GM23338 (cell line): ENCODE measurements around the gene ARID3B. TPM values are rescaled to one million over a fixed set of nuclear protein-coding genes. Genes with fewer than 3 reads are reported as not detected.
"Not testable (repeated sequence)": the region's sequence is repeated elsewhere in the genome, so short reads cannot be mapped to it uniquely, and the experiment has no call there.

Experiments used
- ATAC-seq: fragments of 200-7000 bp; cut with Tn5 transposase; 3 replicates; pipeline ENCODE4 v1.9.1; 2020
- DNase-seq: peaks from one replicate; pipeline ENCODE4 v3.0.0-alpha.2; 2015; ENCODE audit warnings: low spot score
- H2AFZ ChIP-seq: fragments of 200-600 bp; sonication (generic); 2 replicates; pipeline ENCODE4 v1.8.0; 2016; ENCODE audit warnings: antibody characterized with exemption, mild to moderate bottlenecking, moderate library complexity
- H3F3A ChIP-seq: fragments of 200-600 bp; sonication (generic); replicated peaks from 2 replicates; pipeline ENCODE4 v1.8.0; 2017; ENCODE audit warnings: antibody characterized with exemption, mixed run types, low read depth
- H3K27ac ChIP-seq: fragments of 200-600 bp; sonication (generic); 2 replicates; pipeline ENCODE4 v1.6.1; 2016; ENCODE audit warnings: low read depth
- H3K27me3 ChIP-seq: fragments of 200-600 bp; sonication (generic); 2 replicates; pipeline ENCODE4 v1.8.0; 2016; ENCODE audit warnings: mild to moderate bottlenecking, mixed run types, moderate library complexity; ENCODE audit not compliant: insufficient read depth
- H3K36me3 ChIP-seq: fragments of 200-600 bp; sonication (generic); 2 replicates; pipeline ENCODE4 v1.8.0; 2016; ENCODE audit warnings: mild to moderate bottlenecking; ENCODE audit not compliant: insufficient read depth
- H3K4me1 ChIP-seq: fragments of 200-600 bp; sonication (generic); 2 replicates; pipeline ENCODE4 v1.8.0; 2016; ENCODE audit warnings: mild to moderate bottlenecking, moderate library complexity; ENCODE audit not compliant: insufficient read depth
- H3K4me2 ChIP-seq: fragments of 200-600 bp; sonication (generic); 2 replicates; pipeline ENCODE4 v1.7.1; 2017; ENCODE audit warnings: mixed run types
- H3K4me3 ChIP-seq: fragments of 200-600 bp; sonication (generic); 2 replicates; pipeline ENCODE4 v1.6.1; 2016; ENCODE audit warnings: mixed run types
- H3K79me2 ChIP-seq: fragments of 200-600 bp; sonication (generic); replicated peaks from 2 replicates; pipeline ENCODE4 v1.8.0; 2017; ENCODE audit warnings: mild to moderate bottlenecking; ENCODE audit not compliant: insufficient read depth
- H3K9me2 ChIP-seq: fragments of 200-600 bp; sonication (generic); 2 replicates; pipeline ENCODE4 v1.8.0; 2017; ENCODE audit not compliant: insufficient read depth
- H4K20me1 ChIP-seq: fragments of 200-600 bp; sonication (generic); replicated peaks from 2 replicates; pipeline ENCODE4 v1.8.0; 2017; ENCODE audit warnings: mild to moderate bottlenecking; ENCODE audit not compliant: insufficient read depth
- H3K27ac Mint-ChIP-seq: 2 replicates; pipeline ENCODE4 v1.8.0; 2020; ENCODE audit warnings: inconsistent platforms, mild to moderate bottlenecking, moderate library complexity, mixed read lengths
- H3K27me3 Mint-ChIP-seq: 3 replicates; pipeline ENCODE4 v1.8.0; 2022; ENCODE audit warnings: low read depth, mild to moderate bottlenecking, moderate library complexity, mixed read lengths, inconsistent platforms; ENCODE audit not compliant: insufficient read depth, poor library complexity
- H3K36me3 Mint-ChIP-seq: 3 replicates; pipeline ENCODE4 v1.8.0; 2021; ENCODE audit warnings: low read depth, mild to moderate bottlenecking, inconsistent platforms, moderate library complexity, mixed read lengths
- H3K4me1 Mint-ChIP-seq: 3 replicates; pipeline ENCODE4 v1.8.0; 2020; ENCODE audit warnings: mild to moderate bottlenecking, inconsistent platforms, mixed read lengths
- H3K4me3 Mint-ChIP-seq: 3 replicates; pipeline ENCODE4 v1.8.0; 2021; ENCODE audit warnings: moderate library complexity, mild to moderate bottlenecking, inconsistent platforms, mixed read lengths
- H3K9me3 Mint-ChIP-seq: 3 replicates; pipeline ENCODE4 v1.8.0; 2020; ENCODE audit warnings: moderate library complexity, mild to moderate bottlenecking, inconsistent platforms, mixed read lengths
- CREB1 ChIP-seq: fragments of 250-450 bp; sonication (Bioruptor Pico); IDR thresholded peaks from 2 replicates; pipeline ENCODE4 v1.5.0; 2020; ENCODE audit warnings: low read depth, mild to moderate bottlenecking, moderate library complexity
- EZH2 ChIP-seq: fragments of 200-600 bp; sonication (generic); IDR thresholded peaks from one replicate; pipeline ENCODE4 v1.8.0; 2017; ENCODE audit warnings: antibody characterized with exemption, mild to moderate bottlenecking, low read depth; ENCODE audit not compliant: unreplicated experiment
- JUNB ChIP-seq: IDR thresholded peaks from one replicate; pipeline ENCODE4 v1.6.1; 2016; ENCODE audit warnings: antibody characterized with exemption; ENCODE audit not compliant: unreplicated experiment
- POLR2AphosphoS5 ChIP-seq: IDR thresholded peaks from 2 replicates; pipeline ENCODE4 v1.6.1; 2016; ENCODE audit warnings: antibody characterized with exemption, low read depth
- polyA plus RNA-seq: library from polyadenylated mRNA; unstranded; fragments of >200 nt; fragmentation: Nextera tagmentation; extraction: Ambion mirVana; gene quantifications from 2 replicates; pipeline ENCODE4 v1.2.1, GENCODE V29; 2016
- total RNA-seq: library from RNA; depleted of rRNA; stranded (reverse); fragments of >200 nt; shearing (Covaris generic); gene quantifications from 2 replicates; pipeline ENCODE4 v1.2.3, GENCODE V29; 2014

ARID3B gene
- total and polyA plus RNA-seq, 2 experiments from 2014 or later = 65.5 to 147 TPM

GRCh38 chr15:74596736-74597135 is 55.7 kb downstream of the ARID3B start:
- not testable (repeated sequence) for H3K9me3 Mint-ChIP-seq, H3K27ac Mint-ChIP-seq, H3K4me3 ChIP-seq, H3K4me2 ChIP-seq, H2AFZ ChIP-seq, H3K27me3 ChIP-seq, H3K27ac ChIP-seq, H3K4me3 Mint-ChIP-seq, ATAC-seq, H3K9me2 ChIP-seq, H3K27me3 Mint-ChIP-seq, DNase-seq, H3K79me2 ChIP-seq, H4K20me1 ChIP-seq
- Histone ChIP-seq H3F3A (peaks cover 19% of the 10 kb centered on the region), H3K36me3 (peaks cover 12% of the 10 kb centered on the region), H3K4me1 (peaks cover 11% of the 10 kb centered on the region)
- H3K4me1 Mint-ChIP-seq = peaks cover 13% of the 10 kb centered on the region
- peaks cover 51% of the 10 kb centered on the region for H3K36me3 Mint-ChIP-seq

DNA sequence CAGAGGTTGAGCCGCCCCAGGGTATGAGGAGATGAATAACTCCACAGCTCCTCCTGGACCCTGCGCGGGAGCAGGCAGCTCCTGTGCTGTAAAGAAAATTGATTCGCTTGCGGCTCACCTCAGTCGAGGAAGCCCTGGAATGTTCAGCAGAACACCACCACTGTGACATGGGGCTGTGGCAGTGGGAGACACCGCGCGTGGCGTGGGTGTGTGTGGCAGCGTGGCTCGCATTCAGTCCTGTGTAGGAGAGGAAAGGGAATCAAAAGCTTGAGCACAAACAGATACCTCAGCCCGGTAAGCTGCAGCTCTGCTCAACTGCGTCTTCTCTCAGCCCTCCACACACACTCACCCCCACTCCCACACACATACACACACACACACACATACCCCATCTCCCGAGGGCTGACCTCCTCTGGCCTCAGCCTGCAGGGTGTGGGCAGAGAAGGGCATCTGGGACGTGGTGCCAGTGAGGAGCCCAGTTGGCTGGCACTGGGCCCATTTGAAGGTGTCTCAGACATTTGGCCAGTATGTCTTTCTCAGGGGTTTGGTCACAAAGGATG is 56.2 kb downstream of the ARID3B start:
- Mint-ChIP-seq H3K36me3 (peaks cover 46% of the 10 kb centered on the region), H3K4me1 (peaks cover 13% of the 10 kb centered on the region)
- not testable (repeated sequence) for H3K79me2 ChIP-seq, H3K4me3 ChIP-seq, DNase-seq, H3K4me3 Mint-ChIP-seq, H4K20me1 ChIP-seq, H3K27ac ChIP-seq, H3K27ac Mint-ChIP-seq, H3K27me3 ChIP-seq, H3K9me3 Mint-ChIP-seq, H3K27me3 Mint-ChIP-seq, ATAC-seq, H3K9me2 ChIP-seq, H3K4me2 ChIP-seq, H2AFZ ChIP-seq
- peaks cover 19% of the 10 kb centered on the region for H3F3A ChIP-seq
- H3K4me1 ChIP-seq = peaks cover 11% of the 10 kb centered on the region
- H3K36me3 ChIP-seq = peaks cover 12% of the 10 kb centered on the region

DNA sequence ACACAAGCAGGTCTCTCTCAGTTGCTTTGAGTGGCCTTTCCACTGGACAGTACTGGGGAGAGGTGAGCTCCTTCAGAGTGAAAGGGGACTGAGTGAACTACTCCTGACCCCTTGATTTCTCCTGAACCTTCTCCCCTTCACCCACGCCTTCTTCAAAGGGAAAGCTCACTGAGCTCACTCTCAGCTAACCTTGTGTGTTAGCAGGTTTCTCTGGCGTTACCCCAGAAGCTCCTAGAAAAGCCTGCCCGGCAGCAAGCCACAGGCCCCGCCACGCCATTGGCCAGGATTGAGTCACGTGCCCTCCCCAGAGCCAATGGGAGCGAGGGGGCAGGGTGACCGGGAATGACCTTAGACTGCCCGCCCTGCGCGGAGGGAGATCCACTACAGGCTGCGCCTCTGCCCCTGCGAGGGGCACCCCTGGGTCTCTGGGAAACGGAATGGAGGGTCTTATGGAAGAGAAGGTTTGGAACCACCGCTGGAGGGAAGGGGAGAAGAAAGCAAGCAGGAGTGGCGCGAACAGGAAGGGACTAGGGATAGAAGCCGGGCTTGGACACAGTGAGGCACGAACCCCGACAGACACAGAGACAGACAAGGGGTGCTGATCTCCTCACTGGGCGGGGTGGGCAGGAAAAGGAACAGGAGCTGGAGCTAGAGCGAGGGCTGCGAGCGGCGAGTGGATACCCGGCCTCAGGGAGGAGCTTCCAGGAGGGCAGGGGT is 57.3 kb downstream of the ARID3B start:
- H3K4me1 Mint-ChIP-seq = peaks cover 15% of the 10 kb centered on the region
- Histone ChIP-seq H3K4me1 (peaks cover 11% of the 10 kb centered on the region), H3K79me2 (no peaks in the 10 kb centered on the region), H3K27ac (peak overlapping the region; percentile 87), H3K4me2 (peak overlapping the region; percentile 70), H2AFZ (no peak overlapping the region), H3K36me3 (peaks cover 9% of the 10 kb centered on the region), H3K4me3 (peak overlapping the region; percentile 49), H3K27me3 (no peaks in the 10 kb centered on the region), H3F3A (peaks cover 15% of the 10 kb centered on the region), H3K9me2 (no peaks in the 10 kb centered on the region), H4K20me1 (peaks cover 6% of the 10 kb centered on the region; the same call in 1 of the 2 replicates)
- DNase-seq = peak; percentile 95
- no peaks in the 10 kb centered on the region; the same call in 2 of the 3 replicates for H3K9me3 Mint-ChIP-seq
- H3K36me3 Mint-ChIP-seq = peaks cover 35% of the 10 kb centered on the region
- H3K27me3 Mint-ChIP-seq = peaks cover 8% of the 10 kb centered on the region
- peak; percentile 91 for ATAC-seq
- peak overlapping the region; percentile 83 for H3K4me3 Mint-ChIP-seq
- peak overlapping the region; percentile 93 for H3K27ac Mint-ChIP-seq
- TF ChIP-seq POLR2AphosphoS5 = peak; percentile 98
- no peak for TF ChIP-seq JUNB

GRCh38 chr15:74599156-74599555 is 58.1 kb downstream of the ARID3B start:
- Histone ChIP-seq H3K4me1 (peaks cover 11% of the 10 kb centered on the region), H3F3A (peaks cover 12% of the 10 kb centered on the region; the same call in 1 of the 2 replicates), H3K27ac (no peak overlapping the region), H3K4me2 (peak overlapping the region; percentile 70), H4K20me1 (no peaks in the 10 kb centered on the region), H3K79me2 (no peaks in the 10 kb centered on the region), H2AFZ (no peak overlapping the region), H3K9me2 (no peaks in the 10 kb centered on the region), H3K27me3 (no peaks in the 10 kb centered on the region), H3K36me3 (no peaks in the 10 kb centered on the region), H3K4me3 (peak overlapping the region; percentile 49; the same call in 1 of the 2 replicates)
- H3K4me1 Mint-ChIP-seq = peaks cover 15% of the 10 kb centered on the region
- H3K9me3 Mint-ChIP-seq = no peaks in the 10 kb centered on the region; the same call in 2 of the 3 replicates
- H3K36me3 Mint-ChIP-seq = peaks cover 30% of the 10 kb centered on the region
- ATAC-seq = no peak
- TF ChIP-seq EZH2 (no peak), CREB1 (CRISPR knock-in tag) (no peak)
- peak overlapping the region; percentile 83 for H3K4me3 Mint-ChIP-seq
- peaks cover 8% of the 10 kb centered on the region for H3K27me3 Mint-ChIP-seq
- DNase-seq = no peak
- no peak overlapping the region for H3K27ac Mint-ChIP-seq
